Activated CD8-positive, alpha-beta memory T cell treated with anti-CD3 and anti-CD28 coated beads, Interleukin-2, amount 50 U/mL, for 1 hour (primary cell): ENCODE results near the gene PSMA6.
"Not testable (repeated sequence)": the region's sequence is repeated elsewhere in the genome, so short reads cannot be mapped to it uniquely, and the experiment has no call there.

Experiments
- DNase-seq: peaks from one replicate; pipeline ENCODE4 v3.0.0-alpha.2; 2020; ENCODE audit errors: extremely low read depth

Gene PSMA6

DNA sequence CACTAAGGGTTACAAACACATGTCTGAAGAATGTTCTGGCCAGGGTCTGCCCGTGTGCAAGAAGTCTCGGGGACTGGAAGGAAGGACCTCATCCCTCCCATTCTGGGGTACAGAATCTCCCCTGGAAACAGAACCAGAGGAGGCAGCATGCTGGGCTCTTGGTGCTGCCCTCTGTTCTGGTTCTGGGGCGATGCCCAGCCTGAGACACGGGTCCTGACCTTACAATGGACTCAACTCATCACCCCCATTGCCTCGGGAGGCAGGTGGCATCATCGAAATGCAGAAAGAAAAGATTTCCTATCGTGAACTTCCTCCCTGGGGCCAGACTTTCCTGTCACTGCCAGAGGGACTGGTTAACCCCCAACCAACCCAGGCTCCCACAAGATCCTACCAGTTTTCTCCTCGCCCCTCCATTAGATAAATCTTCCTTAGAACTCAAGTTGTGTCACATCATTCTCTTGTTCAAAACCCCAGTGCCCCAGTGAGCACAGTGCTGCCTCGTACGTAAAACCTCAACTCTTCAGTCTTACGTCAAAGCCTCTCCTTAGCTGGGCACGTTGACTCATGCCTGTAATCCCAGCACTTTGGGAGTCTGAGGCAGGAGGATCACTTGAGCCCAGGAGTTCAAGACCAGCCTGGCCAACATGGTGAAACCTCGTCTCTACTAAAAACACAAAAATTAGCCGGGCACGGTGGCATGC, 52.1 kb downstream of the PSMA6 start:
- no peak for DNase-seq

DNA sequence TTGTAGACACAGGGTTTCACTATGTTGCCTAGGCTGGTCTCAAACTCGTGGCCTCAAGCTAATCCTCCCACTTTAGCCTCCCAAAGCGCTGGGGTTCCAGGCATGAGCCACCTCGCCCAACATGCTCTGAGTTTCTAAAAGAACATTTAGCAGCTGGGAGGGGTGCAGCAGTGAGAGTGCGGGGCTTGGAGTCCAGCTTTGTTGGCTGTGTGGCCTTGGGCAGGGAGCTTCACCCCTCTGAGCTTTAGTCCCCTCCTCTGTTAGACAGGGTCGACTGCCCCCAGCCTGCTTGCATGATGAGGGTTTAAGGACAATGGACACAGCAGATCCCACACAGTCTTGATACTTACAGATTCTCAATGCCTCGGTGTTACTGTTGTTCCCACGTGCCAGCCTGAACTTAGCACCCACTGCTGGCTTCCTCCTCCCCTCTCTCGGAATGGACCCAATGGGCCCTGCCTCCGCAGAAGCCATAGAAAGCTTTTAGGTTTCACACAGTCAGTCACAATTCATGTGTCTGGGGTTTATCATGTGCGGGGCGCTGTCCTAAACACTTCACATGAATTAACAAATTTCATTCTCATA, 54.6 kb downstream of the PSMA6 start:
- DNase-seq = no peak

DNA sequence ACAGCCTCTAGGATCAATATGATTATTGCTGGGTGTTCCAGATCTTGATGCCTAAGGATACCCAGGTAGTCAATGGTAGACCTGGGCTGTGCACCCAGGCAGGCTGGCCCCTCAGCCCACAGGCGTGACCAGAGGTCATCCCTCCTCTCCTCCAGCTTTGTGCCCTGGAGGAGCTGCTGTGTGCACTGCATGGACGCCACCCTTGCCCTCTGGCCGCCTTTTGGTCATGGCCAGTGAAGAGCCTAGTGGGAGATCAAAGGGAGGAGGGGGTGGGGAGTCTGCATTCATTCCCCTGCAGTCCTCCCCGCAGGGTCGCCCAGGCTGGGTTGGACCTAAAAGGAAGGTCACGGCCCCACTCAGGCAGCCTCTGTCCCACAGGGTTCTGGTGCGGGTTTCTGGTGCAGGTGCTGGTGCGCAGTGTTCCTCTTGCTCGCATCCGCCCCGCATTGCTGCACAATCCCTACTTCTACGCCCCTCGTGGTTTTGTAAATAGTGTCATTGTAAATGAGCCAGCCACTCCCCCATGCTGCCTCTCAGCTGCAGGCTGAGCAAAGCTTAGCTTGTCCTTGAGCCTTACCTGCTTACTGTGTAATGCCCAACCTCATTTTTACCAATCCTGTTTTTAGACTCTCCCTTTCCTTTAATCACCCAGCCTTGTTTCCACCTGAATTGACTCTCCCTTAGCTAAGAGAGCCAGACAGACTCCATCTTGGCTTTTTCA, 55.3 kb downstream of the PSMA6 start:
- no peak for DNase-seq

DNA sequence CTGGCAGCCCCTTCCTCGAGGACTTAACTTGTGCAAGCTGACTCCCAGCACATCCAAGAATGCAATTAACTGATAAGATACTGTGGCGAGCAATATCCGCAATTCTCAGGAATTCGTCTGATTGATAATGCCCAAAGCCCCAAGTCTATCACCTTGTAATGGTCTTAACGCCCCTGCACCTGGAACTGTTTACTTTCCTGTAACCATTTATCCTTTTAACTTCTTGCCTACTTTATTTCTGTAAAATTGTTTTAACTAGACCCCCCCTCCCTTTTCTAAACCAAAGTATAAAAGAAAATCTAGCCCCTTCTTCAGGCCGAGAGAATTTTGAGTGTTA, 55.8 kb downstream of the PSMA6 start:
- DNase-seq = not testable (repeated sequence)

DNA sequence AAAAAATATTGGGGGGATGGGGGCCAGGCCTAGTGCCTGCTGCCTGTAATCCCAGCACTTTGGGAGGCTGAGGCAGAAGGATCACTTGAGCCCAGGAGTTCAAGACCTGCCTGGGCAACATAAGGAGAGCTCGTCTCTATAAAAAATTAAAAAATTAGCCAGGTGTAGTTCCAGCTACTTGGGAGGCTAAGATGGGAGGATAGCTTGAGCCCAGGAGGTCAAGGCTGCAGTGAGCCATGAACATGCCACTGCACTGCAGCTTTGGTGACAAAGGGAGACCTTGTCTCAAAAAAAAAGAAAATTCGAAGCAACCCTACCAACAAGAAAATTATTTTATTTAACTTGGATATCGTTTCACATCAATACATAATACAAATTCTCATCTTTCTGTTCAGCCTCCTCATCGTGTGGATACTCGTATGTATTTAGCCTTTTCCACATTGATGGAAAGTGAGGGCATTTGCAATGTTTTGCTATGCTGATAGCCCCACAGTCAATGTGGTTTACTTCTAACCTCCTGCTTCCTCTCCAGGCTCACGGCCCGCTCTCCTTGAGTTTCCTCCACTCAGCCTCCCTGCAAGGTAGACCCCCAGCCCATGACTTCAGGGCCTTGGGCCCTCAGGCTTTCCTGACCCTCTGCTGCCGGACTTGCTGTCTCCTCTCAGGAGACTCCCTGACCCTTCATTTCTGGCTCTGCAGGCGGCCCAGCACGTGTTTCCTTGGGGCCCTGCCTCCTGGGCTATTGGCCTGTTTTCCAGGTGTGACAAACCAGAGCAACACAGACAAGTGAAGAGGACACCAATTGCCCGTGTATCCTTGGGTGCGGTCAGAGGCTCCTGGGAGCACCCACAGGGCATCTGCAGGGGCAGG, 57.5 kb downstream of the PSMA6 start:
- DNase-seq = no peak

DNA sequence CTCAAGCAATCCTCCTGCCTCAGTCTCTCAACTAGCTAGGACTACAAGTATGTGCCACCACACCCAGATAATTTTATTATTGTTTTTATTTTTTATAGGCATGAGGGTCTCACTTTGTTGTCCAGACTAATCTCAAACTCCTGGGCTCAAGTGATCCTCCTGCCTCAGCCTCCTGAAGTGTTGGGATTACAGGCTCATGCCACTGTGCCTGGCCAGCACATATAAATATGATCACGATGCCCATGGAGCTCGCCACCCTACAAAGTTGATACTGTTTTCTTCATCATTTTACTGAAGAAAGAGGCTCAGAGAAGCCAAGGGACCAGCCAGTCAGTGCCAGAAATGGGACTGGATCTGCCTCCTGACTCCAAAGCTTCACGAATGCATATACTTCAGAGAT, 59.3 kb downstream of the PSMA6 start:
- no peak for DNase-seq

DNA sequence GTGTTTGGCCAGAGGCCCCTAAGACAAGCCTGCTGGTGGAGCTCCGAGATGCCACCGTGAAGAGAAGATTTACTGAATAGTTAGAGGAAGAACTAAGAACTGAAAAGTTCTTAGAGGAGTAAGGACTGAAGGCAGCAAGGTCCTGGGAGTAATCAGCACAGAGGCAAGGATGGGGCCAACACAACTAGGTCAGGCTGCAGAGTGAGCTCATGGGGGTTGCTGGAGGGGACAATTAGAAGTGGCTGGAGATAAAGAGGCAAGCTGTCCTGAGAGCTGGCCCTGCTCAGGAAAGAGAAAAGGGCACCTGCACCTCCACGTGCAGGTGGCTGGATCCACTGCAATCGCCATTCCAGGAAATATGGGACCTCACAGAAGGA, 59.7 kb downstream of the PSMA6 start:
- no peak for DNase-seq

DNA sequence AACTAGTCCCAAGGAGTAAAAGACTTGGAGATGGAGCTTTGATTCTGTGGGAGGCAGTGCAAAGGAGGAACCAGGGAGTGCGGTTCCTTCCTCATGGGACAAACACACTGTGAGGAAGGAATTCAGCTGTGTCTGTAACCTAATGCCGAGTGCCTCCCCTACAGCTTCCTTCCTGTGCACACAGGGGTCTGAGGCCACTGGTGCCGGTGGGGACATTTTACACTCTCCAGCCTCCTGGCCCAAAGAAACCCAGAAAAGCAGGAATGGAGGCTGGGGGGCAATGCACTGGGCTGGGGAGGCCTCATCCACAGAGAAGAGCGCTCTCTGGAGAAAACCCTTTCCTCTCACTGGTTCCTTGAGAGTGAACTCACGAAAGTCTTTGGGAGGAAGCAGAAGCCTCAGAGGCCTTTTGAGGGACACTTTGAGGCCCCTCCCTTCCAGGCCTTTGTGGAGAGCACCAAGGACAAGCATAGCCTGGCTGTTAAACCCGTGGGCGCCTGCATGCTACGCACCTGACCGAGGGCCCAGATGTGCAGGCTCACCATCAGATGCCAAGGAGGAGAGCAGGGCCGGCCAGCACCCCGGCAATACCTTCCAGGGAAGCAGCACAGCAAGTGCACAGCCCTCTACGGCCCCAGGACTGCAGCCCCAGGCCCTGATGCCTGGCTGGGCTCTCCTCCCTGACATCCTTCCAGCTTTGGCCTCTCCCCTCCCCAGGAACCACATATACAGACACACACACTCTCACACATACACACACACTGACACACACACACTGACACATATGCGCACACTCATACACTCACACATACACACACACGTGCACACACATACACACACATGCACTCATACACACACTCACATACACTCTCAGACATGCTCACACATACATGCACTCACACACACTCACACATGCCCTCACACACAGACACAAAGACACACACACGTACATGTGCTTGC, 60.4 kb downstream of the PSMA6 start:
- DNase-seq = no peak

DNA sequence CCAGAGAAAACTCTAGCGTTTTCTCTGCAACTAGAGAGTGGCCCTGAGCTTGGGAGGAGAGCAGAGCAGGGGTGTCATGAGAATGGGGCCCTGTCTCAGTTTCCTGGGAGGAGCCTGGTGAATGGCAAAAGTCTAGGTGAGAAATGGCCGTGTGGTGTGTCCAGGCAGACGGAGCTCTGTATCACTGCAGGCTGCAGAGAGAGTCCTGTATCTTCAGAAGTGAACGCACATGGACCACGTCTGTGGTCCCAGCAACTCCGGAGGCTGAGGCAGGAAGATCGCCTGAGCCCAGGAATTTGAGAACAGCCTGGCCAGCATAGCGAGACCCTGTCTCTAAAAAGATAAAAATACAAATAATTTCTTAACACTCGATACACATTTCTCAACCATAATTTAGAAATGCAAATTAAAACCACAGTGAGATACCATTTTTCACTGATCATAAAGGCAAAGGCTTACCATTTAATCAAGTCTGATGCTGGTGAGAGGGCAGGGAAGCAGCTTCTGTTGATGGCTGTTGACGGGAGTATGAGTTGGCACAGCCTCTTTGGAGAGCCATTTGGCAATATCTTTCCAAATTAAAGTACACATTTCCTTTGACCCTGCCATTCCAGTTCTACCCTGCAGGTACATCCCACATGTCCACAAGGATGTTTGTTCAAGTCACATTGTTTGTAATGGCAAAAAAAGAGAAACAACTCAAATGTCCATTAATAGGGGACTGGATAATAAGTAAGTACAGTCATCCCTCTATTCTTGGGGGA, 61.4 kb downstream of the PSMA6 start:
- no peak for DNase-seq

DNA sequence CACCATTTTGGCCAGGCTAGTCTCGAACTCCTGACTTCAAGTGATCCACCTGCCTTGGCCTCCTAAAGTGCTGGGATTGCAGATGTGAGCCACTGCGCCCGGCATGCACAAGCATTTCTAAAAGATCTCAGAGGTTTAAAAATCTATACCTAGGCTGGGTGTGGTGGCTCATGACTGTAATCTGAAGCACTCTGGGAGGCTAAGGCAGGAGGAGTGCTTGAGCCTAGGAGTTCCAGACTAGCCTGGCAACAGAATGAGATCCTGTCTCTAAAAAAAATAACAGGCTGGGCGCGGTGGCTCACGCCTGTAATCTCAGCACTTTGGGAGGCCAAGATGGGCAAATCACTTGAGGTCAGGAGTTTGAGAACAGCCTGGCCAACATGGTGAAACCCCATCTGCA, 63.1 kb downstream of the PSMA6 start:
- DNase-seq = not testable (repeated sequence)

DNA sequence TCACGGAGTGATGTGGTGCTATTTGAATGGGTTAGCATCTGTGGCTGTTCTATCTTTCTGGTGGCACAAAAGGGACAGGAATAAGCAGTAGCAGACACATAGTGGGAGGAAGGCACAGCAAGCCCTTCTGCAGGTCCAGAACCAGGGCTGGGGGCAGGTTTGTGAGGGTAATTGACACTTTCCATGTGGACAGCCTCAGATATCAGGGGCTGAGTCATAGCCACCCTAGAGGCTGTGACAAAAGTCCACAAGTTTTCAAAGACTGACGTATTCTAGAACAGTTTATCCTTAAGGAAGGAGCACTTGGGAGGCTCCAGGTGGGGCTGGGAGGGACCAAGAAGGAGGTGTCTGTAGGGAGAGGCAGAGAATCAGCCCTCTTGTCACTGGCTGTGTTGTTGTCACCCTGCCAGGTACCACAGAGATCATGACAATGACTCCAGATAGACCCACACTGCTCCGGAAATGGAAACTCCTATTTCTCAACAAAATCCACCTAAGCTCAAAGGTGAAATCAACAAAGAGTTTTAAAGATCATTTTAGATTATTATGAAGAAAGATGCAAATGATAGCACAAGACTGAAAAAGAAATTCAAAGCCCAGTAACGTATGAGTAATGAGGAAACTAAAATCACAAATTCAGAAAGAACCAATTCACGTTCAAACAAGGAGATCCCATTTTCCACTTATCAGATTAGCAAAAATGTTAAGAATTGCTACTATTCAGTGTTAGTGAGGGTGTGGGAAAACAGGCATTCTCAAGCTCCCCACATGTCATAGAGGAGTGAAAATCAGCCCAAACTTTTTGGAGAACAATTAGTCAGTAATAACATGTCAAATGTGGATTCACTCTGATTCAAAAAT, 64.0 kb downstream of the PSMA6 start:
- DNase-seq = no peak

DNA sequence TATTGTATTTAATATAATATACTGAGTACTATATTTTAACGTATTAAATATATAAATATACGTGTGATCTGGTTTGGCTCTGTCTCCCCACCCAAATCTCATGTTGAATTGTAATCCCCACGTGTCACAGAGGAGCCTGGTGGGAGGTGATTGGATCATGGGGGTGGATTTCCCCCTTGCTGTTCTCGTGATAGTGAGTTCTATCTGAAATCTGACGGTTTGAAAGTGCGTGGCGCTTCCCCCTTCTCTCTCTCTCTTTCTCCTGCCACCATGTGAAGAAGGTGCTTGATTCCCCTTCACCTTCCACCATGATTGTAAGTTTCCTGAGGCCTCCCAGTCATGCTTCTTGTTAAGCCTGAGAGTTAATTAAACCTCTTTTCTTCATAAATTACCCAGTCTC, 67.5 kb downstream of the PSMA6 start:
- DNase-seq = not testable (repeated sequence)

DNA sequence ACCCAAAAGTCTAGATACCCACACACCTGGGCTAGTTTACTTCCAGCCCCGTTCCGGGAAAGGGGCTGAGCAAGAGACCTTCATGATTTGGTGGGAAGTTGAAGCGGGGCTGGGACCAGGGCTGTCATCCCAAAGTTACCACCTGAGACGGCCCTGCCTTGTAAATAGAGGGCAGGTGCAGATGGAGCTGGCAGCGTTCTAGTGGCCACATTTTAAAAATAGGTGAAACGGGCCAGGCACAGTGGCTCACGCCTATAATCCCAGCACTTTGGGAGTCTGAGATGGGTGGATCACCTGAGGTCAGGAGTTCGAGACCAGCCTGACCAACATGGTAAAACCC, 68.9 kb downstream of the PSMA6 start:
- DNase-seq = no peak

DNA sequence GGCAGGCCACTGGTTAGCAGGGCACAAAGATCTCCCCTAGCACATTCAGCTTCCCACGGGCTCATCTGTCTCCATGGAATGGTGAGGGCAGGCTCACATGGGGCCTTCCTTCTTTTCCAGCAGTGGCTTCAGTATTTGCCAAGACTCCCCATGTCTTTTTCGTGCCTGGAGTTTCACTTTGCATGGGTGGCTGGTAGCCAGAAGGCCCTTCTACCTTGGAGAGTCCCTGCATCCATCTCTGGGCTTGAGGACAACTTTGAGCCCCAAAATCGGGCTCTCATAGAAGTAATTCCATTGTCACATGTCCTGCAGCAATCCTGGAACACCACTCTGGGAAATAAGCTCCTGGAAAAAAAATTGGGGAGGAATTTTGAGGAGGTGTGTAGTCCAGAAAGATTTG, 70.3 kb downstream of the PSMA6 start:
- no peak for DNase-seq

DNA sequence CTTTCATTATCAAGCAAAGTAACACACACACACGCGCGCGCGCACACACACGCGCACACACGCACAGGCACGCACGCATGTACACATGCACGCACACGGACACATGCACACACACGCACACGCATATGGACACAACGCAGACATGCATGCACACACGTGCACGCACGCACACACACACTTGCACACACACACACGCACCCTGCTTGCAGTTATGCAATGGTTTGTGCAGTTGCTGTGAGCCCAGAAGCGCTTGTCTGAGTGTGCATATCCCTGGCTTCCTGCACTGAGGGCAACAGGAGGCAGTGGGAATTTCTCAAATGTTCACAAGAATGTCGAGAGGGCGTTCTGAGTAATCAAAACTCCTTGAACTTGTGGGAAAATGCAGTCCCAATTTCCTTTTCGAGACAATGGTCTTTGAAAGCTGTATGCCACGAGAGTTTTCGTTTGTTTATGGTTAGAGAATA, 70.8 kb downstream of the PSMA6 start:
- DNase-seq = no peak

DNA sequence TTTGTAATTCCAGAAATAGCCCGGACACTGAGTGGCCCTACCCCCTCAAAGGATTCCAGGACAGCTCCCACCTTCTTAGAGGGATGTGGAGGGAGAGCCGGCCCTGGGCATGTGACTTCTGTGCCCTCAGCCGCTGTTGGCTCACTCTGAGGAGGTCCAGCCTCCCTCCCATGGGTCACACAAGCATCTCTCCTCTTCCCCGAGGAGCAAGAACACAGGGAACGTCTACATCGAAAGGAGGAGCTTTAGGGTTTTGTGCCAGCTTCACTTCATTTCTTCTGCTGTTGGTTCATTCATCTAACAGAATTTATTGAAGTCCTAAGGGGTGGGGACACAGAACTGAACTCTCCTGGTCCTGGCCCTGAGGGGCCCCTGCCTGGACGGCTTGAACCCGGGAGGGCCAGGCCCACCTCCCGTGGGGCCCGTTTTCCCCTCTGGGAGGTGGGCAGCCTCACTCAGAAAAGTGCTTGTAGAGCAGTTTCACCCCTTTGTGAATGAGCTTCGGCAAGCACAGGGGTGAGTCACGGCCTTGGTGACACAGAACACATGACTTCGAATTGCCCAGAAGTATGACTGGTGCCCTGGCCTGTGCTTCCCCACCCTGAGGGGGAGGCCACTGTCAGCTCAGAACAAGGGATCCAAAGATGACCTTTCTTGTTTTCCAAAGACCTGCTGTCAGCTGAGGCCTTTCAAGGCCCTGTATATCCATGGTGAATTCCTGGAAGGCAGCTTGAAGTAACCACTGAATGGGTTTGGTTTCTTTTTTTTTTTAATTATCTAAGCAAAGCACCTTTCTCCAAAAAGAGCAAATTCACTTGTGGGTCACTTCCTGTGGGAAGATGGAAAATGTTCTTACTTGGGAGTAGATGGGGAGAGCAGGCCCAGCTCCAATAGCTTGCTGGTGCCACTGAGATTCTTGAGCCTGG, 73.2 kb downstream of the PSMA6 start:
- DNase-seq = no peak

DNA sequence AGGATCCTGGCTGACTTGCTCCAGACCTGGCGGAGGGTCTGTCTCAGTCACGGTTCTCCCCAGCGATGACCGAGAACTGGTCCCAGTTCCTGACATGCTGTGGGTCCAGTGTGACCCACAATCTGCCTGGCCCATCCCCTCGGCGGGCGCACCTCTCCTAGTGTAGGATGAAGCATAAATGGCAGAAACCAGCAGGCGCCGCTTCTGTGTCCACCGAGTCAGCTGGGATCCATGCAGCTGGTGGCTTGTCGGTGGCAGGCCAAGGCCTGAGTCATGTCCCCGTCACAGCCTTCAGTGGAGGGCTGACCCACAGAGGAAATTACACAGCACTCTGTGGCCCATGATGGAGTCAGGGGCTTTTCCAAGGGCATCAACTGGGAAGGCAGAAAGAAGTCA, 73.9 kb downstream of the PSMA6 start:
- DNase-seq = no peak

DNA sequence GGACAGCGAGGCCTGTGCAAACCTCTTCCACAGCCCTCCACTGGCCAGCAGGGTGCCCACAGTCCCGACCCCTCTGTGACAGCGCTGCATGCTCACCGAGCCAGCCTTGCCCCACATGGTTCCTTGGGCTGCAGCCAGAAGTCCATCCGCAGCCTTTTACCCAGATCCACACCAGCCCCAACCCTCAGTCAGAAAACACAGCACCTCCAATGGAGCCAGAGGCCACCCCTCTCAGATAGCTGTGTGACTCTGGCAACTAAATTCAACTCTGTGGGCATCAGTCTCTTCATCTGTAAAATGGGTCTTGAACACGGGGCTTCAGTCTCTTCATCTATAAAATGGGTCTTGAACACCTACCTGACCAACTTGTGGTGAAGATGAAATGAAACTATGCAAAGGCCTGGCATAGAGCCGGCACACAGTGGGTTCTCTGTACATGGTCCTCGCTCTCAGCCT, 74.4 kb downstream of the PSMA6 start:
- no peak for DNase-seq

DNA sequence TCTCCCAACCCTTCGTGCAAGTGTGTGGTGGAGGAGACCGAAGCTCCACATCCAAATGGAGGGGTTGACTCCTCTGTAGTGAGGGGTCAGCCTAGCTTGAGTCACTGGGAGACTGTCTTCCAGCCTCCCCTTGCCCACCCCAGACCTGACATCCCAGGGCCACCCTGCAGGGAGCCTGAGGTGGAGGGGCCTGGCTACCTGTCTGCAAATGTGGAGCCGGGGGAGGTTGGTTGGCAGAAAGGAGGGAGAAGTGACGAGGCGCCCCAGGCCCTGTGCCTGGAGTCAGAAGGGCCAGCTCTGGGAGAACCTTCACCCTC, 74.8 kb downstream of the PSMA6 start:
- DNase-seq = no peak
